Ovary (tissue), 3 donors: ENCODE measurements around the gene HOXB1.

ENCODE experiments used
- CTCF ChIP-seq, 3 donors: fragments of 450-650 bp in 2 of 3; fragments of 200-600 bp in 1 of 3; IDR thresholded peaks; one replicate each; pipeline versions ENCODE4 v1.5.1 to v1.8.0; 2016 to 2022; ENCODE audit warnings: antibody characterized with exemption in 3 of 3, mild to moderate bottlenecking in 1 of 3
- POLR2A ChIP-seq: fragments of 450-650 bp; IDR thresholded peaks from one replicate; pipeline ENCODE4 v1.6.1; 2017; ENCODE audit warnings: antibody characterized with exemption, mild to moderate bottlenecking, moderate library complexity
- donor health status: DM: no; HTN: no; CAD: no.

- TF ChIP-seq CTCF (IDR thresholded peaks at IDR 0.05), result no peak
- TF ChIP-seq POLR2A, result no peak
These were observed 25.9 kb downstream of the HOXB1 start for GRCh38 chr17:48504953-48505352.
